Sigmoid colon (tissue), 4 donors: Measurements from ENCODE around the gene GCKR.

ENCODE experiments used
- CTCF ChIP-seq, 4 experiments: fragments of 450-650 bp in 3 of 4; fragments of 200-600 bp in 1 of 4; IDR thresholded peaks; one replicate each; pipeline ENCODE4 v1.5.1; 2016 to 2019; ENCODE audit warnings: antibody characterized with exemption in 4 of 4, mild to moderate bottlenecking in 3 of 4, moderate library complexity in 2 of 4
- EP300 ChIP-seq, 4 donors: sonication (generic); formaldehyde crosslinking; IDR thresholded peaks; one replicate each; pipeline ENCODE4 v1.6.1; 2017; ENCODE audit warnings: antibody characterized with exemption in 4 of 4
- POLR2AphosphoS5 ChIP-seq, 4 donors: sonication (generic); formaldehyde crosslinking; IDR thresholded peaks; one replicate each; pipeline ENCODE4 v1.6.1; 2017; ENCODE audit warnings: antibody characterized with exemption in 4 of 4

GRCh38 chr2:27448381-27448780, 48.3 kb upstream of the GCKR start:
- TF ChIP-seq CTCF (IDR thresholded peaks at IDR 0.05): no peak
- no peak for TF ChIP-seq POLR2AphosphoS5 (IDR thresholded peaks at IDR 0.05)
- no peak for TF ChIP-seq EP300 (IDR thresholded peaks at IDR 0.05)
